Measurements from ENCODE around the gene RCAN1. TPM values are rescaled to one million over a fixed set of nuclear protein-coding genes. Genes with fewer than 3 reads are reported as not detected.

The RCAN1 gene
- total and polyA plus RNA-seq, 2 of the 8 experiments (the other 6 are each of a cell fraction or from before 2014, with no cell fraction given), result 1.7 to 6.4 TPM

DNA sequence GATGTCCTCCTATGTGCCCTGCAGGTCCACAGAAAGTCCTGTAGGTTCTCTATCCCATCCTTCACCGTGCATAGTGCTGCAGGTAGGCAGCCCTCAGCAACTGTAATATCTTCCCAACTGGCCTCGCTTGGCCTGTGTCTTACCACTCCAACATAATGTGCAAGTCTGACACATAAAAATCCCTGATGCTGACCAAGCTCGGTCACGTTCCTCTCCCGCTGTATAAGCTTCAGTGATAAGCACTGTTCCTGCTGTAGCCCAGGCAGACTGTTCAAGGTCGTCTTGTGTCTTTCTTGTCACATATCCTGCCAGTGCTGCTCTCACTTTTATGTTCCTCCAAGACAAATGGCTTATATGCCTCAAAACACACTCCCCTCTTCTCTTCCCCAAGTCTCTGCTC is 83.5 kb downstream of the RCAN1 start:
- POLR2A ChIA-PET (ENCODE audit: partially characterized antibody), result no interaction called here
- H3K23me2 ChIP-seq (ENCODE audit: low read depth, low read length), result no peaks in the 10 kb centered on the region
- no peak for DNase-seq (ENCODE audit: low read depth in 1 of 2, low spot score in 2 of 2)
- no peak overlapping the region for H3K18ac ChIP-seq (ENCODE audit: extremely low read depth, low read length)
- H2BK15ac ChIP-seq (ENCODE audit: low read length), result no peak overlapping the region
- no peak overlapping the region for H2AK5ac ChIP-seq (ENCODE audit: low read depth, low read length)
- no peak overlapping the region for H3K14ac ChIP-seq (ENCODE audit: insufficient read length)
- H4K8ac ChIP-seq (ENCODE audit: extremely low read depth, insufficient read depth, low read length), result no peak overlapping the region; the same call in 1 of the 2 replicates
- FAIRE-seq, result no peak
- no peaks in the 10 kb centered on the region for H3K36me3 ChIP-seq (ENCODE audit: control insufficient read depth in 2 of 4, insufficient read depth in 4 of 4, low read length in 3 of 4)
- no peaks in the 10 kb centered on the region for H3K9me3 ChIP-seq (ENCODE audit: insufficient read depth in 2 of 2, low read depth in 1 of 2, low read length in 1 of 2)
- H2BK5ac ChIP-seq (ENCODE audit: low read depth, low read length), result no peak overlapping the region
- no peak overlapping the region for H3K4me3 ChIP-seq (ENCODE audit: extremely low read depth in 1 of 4, insufficient read depth in 2 of 4, low read depth in 3 of 4, low read length in 4 of 4)
- CTCF ChIA-PET (ENCODE audit: partially characterized antibody), result interaction anchor here (1.5 to 1.8 kb wide), 2 partner anchors 12 to 21 kb away, joined by 4 to 5 read pairs; no protein-coding TSS in a partner anchor
- no peaks in the 10 kb centered on the region for H3K79me1 ChIP-seq (ENCODE audit: low read depth, low read length)
- no peak overlapping the region for H3K27ac ChIP-seq (ENCODE audit: low read depth, low read length)
- no peak overlapping the region for H2BK20ac ChIP-seq (ENCODE audit: low read length)
- no peak overlapping the region for H3K4me2 ChIP-seq (ENCODE audit: insufficient read depth in 1 of 2, low read depth in 2 of 2, low read length in 2 of 2)
- H3K4ac ChIP-seq (replicated peaks; ENCODE audit: insufficient read length, low read depth, low read length), result no peak overlapping the region
- H2BK120ac ChIP-seq (replicated peaks; ENCODE audit: low read depth, low read length), result no peak overlapping the region
- no peak overlapping the region for H3K56ac ChIP-seq (replicated peaks; ENCODE audit: insufficient read length, low read depth, low read length)
- no peak overlapping the region for H4K5ac ChIP-seq (ENCODE audit: insufficient read length, low read depth, low read length)
- H4K20me1 ChIP-seq (replicated peaks in 1 of 2; ENCODE audit: control insufficient read depth in 1 of 2, insufficient read depth in 2 of 2, low read length in 2 of 2), result no peaks in the 10 kb centered on the region
- 90% methylated on average over 6 of the region's 6 CpGs; no CpG with 5 or more reads in 1 of the 2 experiments for WGBS, 2 experiments (ENCODE audit: extremely low coverage in 1 of 2, insufficient coverage in 1 of 2, insufficient read length in 1 of 2, insufficient replicate concordance in 2 of 2, low coverage in 1 of 2, low lambda C conversion rate in 2 of 2, missing lambda C conversion rate in 1 of 2)
- no peaks in the 10 kb centered on the region for H3K27me3 ChIP-seq (replicated peaks in 1 of 4; ENCODE audit: control insufficient read depth in 3 of 4, extremely low read depth in 1 of 4, insufficient read depth in 3 of 4, low read length in 3 of 4)
- H4K91ac ChIP-seq (replicated peaks; ENCODE audit: insufficient read length, low read length), result no peak overlapping the region
- peaks cover 0 to 7% (median 3%) of the 10 kb centered on the region in 4 experiments; a peak in 5 of 7 replicates for H3K4me1 ChIP-seq (replicated peaks in 1 of 4; ENCODE audit: control insufficient read depth in 3 of 4, insufficient read depth in 4 of 4, low read length in 3 of 4)
- no peak overlapping the region for H3K23ac ChIP-seq (ENCODE audit: insufficient read length)
- H2BK12ac ChIP-seq (ENCODE audit: low read depth, low read length), result no peak overlapping the region
- no peak overlapping the region for H3K9ac ChIP-seq (replicated peaks in 1 of 4; ENCODE audit: extremely low read depth in 1 of 4, low read depth in 3 of 4, low read length in 3 of 4)
- H3K79me2 ChIP-seq (ENCODE audit: control insufficient read depth in 1 of 2, insufficient read depth in 2 of 2, low read length in 2 of 2), result no peaks in the 10 kb centered on the region
- H2AFZ ChIP-seq (ENCODE audit: low read length), result no peak overlapping the region
- TF ChIP-seq PHF8 (conservative IDR thresholded peaks at IDR 0.05; ENCODE audit: low read depth, low read length), result no peak
- no peak for TF ChIP-seq GABPA (IDR thresholded peaks at IDR 0.05; ENCODE audit: borderline replicate concordance, insufficient read depth, low read length)
- no peak for TF ChIP-seq BCL11A (IDR thresholded peaks at IDR 0.05; ENCODE audit: low read depth in 2 of 2, low read length in 2 of 2)
- no peak for TF ChIP-seq CTBP2 (IDR thresholded peaks at IDR 0.05; ENCODE audit: borderline replicate concordance, insufficient read depth, insufficient read length, low read length)
- TF ChIP-seq KDM4A (IDR thresholded peaks at IDR 0.05; ENCODE audit: low read depth, low read length, severe bottlenecking), result no peak
- no peak for TF ChIP-seq NRF1 (IDR thresholded peaks at IDR 0.05; ENCODE audit: low read depth, low read length)
- TF ChIP-seq EP300 (IDR thresholded peaks at IDR 0.05; ENCODE audit: borderline replicate concordance in 1 of 2, low read depth in 2 of 2, low read length in 2 of 2), result no peak
- TF ChIP-seq, protein P1, sequence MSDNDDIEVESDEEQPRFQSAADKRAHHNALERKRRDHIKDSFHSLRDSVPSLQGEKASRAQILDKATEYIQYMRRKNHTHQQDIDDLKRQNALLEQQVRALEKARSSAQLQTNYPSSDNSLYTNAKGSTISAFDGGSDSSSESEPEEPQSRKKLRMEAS (IDR thresholded peaks at IDR 0.05), result no peak
- TF ChIP-seq SRF (IDR thresholded peaks at IDR 0.05; ENCODE audit: low read depth, low read length), result no peak
- TF ChIP-seq KDM5A (IDR thresholded peaks at IDR 0.05; ENCODE audit: low read length), result no peak
- TF ChIP-seq CBX5 (IDR thresholded peaks at IDR 0.05; ENCODE audit: low read depth, low read length), result no peak
- TF ChIP-seq EGR1 (IDR thresholded peaks at IDR 0.05; ENCODE audit: borderline replicate concordance, low read depth, low read length), result no peak
- TF ChIP-seq RXRA (IDR thresholded peaks at IDR 0.05; ENCODE audit: insufficient read depth, low read depth, low read length), result no peak
- TF ChIP-seq POLR2A (IDR thresholded peaks at IDR 0.05; ENCODE audit: control extremely low read depth in 1 of 2, low read depth in 2 of 2, low read length in 2 of 2), result no peak
